ENCODE results near the gene FAM111A. TPM values are rescaled to one million over a fixed set of nuclear protein-coding genes. Genes with fewer than 3 reads are reported as not detected.

Gene FAM111A
- total RNA-seq, 4 donors from 2014 or later: 36.8 to 94.2 (median 51.7) TPM

DNA sequence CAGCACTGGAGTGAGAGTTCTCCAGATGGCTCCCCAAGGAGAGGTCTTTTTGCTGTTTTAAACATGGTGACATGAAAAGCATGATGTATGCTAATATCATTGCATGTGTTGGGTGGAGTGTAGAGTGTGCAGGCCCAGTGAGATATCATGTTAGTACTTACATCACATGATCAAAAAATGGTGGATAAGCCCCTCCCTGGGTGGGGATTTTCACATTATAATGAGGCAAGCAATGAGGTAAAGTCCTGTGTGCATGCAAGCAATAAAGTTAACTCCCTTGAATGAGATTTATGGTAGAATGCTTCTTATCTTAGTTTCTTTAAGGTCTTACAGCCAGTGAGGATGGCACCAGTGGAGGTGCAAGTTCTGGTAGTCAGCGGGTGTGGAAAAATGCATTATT is 27.1 kb upstream of the FAM111A start:
- TF ChIP-seq, protein P1, sequence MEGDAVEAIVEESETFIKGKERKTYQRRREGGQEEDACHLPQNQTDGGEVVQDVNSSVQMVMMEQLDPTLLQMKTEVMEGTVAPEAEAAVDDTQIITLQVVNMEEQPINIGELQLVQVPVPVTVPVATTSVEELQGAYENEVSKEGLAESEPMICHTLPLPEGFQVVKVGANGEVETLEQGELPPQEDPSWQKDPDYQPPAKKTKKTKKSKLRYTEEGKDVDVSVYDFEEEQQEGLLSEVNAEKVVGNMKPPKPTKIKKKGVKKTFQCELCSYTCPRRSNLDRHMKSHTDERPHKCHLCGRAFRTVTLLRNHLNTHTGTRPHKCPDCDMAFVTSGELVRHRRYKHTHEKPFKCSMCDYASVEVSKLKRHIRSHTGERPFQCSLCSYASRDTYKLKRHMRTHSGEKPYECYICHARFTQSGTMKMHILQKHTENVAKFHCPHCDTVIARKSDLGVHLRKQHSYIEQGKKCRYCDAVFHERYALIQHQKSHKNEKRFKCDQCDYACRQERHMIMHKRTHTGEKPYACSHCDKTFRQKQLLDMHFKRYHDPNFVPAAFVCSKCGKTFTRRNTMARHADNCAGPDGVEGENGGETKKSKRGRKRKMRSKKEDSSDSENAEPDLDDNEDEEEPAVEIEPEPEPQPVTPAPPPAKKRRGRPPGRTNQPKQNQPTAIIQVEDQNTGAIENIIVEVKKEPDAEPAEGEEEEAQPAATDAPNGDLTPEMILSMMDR (IDR thresholded peaks at IDR 0.05; ENCODE audit: low read depth): no peak

DNA sequence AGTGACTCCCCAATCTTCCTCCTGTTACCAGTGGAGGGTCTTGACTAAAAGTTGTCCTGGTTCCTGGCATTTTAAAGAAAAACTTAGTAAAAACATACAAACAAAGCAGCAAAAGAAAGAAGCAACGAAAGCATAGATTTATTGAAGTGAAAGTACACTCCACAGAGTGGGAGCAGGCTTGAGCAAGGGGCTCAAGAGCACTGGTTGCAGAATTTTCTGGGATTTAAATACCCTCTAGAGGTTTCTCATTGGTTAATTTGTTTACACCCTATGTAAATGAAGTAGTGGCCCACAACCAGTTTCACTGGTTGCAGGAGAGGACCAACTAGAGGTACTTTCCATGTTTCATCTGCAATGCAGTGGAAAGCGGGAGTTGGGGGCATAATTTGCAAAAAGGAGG is 24.9 kb upstream of the FAM111A start:
- TF ChIP-seq, protein P1 (IDR thresholded peaks at IDR 0.05; ENCODE audit: low read depth): no peak

DNA sequence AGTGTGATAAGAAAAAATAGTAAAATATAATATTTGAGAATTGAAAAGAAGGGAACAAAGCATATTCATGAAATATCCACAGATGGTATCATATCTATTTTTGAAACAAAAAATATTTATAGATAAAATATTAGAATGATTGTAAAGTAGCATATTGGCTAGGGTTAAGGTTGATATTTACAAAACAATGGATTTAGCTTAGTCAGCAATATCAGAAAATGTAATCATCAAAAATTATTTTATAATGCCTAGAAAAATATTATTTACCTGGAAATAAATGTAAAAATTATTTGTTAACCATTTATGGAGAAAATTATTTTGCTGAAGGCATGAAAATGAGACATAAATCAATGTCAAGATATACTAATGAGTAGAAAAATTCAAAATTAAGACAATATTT is 22.8 kb upstream of the FAM111A start:
- TF ChIP-seq, protein P1 (IDR thresholded peaks at IDR 0.05; ENCODE audit: low read depth): no peak

DNA sequence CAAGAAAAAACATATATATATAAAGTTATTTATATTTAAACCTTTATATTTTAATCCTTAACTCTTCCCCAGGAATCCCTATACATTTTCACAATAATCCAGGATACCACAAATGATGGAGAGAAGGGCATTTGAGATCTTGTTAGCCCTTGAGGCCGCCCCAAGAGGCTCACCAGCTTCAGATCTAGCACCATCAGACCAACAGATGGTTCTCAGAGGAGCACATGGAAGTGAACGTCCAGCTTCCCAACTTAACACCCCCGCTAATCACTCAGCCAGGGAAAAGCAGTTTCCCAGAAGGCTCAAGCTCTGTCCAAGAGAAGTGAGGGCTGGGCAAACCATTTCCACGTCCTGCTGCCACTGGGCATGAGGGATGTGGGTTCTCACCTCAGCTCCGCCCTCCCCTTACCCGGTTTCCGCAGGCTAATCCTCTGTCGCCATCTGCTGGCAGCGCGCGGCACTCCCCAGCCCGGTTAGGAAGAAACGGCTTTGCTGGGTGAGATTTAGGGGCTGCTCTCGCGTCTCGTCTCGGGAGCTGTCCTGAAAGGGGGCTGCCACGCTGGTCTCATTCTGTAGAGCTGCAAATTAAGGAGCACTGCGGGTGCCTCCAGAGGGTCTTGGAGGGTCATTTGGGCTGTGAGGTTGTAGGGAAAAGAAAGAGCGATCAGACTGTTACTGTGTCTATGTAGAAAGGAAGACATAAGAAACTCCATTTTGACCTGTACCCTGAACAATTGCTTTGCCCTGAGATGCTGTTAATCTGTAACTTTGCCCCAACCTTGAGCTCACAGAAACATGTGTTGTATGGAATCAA is 6.8 kb upstream of the FAM111A start:
- TF ChIP-seq, protein P1 (IDR thresholded peaks at IDR 0.05; ENCODE audit: low read depth): no peak

DNA sequence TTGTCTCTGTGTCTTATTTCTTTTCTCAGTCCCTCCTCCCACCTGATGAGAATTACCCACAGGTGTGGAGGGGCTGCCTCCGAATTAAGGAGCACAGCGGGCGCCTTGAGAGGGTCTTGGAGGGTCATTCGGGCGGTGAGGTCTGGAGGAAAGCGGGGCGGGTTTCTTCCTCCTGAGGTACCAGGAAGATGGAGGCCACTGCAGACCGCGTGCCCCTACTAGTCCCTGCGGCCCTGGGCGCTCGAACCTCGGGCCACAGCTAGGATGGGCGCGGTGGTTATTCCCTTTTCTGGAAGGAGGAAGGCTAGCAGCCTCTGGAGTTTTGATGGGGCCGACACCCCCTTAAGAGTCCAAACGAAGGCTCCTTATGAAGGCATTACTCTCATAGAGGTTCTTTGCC is 5.5 kb upstream of the FAM111A start:
- TF ChIP-seq, protein P1 (IDR thresholded peaks at IDR 0.05; ENCODE audit: low read depth): no peak

DNA sequence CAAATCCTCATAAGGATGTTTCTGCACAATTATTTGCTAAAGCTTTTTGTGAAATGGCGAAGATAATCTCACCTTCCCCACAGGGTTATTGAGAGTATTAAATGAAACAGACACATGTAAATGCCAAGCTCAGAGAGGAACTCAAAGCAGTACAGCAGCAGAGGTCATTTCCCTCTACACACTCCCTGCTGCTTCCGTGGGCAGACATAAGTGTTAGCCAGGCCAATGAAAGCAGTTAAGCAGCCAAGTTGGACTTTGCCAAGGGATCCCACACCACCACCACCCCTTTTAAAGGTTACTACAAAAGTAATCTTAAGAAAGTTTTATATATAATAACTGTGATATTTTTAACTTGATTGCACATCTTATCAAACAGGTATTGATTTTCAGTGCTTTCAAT is 4.0 kb upstream of the FAM111A start:
- TF ChIP-seq, protein P1 (IDR thresholded peaks at IDR 0.05; ENCODE audit: low read depth): no peak

DNA sequence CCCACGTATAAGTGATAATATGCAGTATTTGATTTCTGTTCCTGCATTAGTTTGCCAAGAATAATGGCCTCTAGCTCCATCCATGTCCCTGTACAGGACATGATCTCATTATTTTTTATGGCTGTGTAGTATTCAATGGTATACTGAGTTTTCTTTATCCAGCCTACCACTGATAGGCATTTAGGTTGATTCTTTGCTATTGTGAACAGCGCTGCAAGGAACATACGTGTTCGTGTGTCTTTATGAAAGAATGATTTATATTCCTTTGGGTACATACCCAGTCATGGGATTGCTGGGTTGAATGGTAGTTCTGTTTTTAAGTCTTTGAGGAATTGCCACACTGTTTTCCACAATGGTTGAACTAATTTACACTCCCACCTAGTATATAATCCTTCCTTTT is 1.5 kb upstream of the FAM111A start:
- TF ChIP-seq, protein P1 (IDR thresholded peaks at IDR 0.05; ENCODE audit: low read depth): no peak
